ENCODE data around the gene RASA3. TPM values are rescaled to one million over a fixed set of nuclear protein-coding genes. Genes with fewer than 3 reads are reported as not detected.
A peak's percentile ranks its signal among the peaks of the same experiment; 100 is the strongest.

Gene RASA3
- total RNA-seq, 1 donor from 2014 or later = 44.8 TPM

DNA sequence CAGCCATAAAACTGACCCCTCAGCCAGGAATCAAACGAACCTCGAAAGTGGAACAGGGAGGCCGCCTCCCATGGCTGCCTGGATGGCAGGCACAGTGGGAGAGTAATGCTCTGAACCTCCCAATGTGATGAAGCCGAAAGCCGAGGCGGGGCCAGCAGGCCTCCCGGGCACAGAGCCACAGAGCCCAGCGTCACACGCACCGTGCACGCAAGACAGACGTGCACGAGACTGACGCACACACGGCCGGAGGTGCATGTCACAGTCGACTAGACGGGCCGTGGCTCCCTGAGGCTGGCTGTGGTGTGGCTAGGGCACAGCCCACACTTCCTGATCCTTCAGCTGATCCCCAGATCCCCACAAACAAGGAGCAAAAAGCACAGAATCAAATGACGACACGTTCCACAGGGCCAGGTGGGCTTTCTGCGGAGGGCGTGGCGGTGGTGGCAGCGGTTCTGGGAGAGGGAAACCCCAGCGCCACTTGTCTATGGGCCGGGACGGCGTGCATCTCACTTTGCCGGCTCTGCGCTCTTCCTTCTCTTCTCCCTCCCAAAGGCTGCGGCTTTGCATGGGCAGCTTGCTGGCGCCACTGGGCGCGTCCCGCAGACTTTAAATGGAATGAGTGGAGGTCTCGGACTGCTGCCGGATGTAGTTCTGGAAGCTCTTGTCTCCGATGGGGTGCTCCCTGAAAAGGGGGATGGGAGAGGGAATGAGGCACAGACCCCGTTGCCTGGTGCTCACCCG is 153.5 kb downstream of the RASA3 start:
- Mint-ChIP-seq H3K9me3 (ENCODE audit: unreplicated experiment) (no peaks in the 10 kb centered on the region), H3K4me3 (ENCODE audit: unreplicated experiment) (no peak overlapping the region), H3K27me3 (ENCODE audit: unreplicated experiment) (no peaks in the 10 kb centered on the region), H3K27ac (ENCODE audit: unreplicated experiment) (no peak overlapping the region), H3K4me1 (ENCODE audit: unreplicated experiment) (peaks cover 23% of the 10 kb centered on the region), H3K36me3 (ENCODE audit: unreplicated experiment) (peaks cover 35% of the 10 kb centered on the region)
- DNase-seq (ENCODE audit: extremely low spot score, unreplicated experiment) = no peak
- TF ChIP-seq, protein P1, sequence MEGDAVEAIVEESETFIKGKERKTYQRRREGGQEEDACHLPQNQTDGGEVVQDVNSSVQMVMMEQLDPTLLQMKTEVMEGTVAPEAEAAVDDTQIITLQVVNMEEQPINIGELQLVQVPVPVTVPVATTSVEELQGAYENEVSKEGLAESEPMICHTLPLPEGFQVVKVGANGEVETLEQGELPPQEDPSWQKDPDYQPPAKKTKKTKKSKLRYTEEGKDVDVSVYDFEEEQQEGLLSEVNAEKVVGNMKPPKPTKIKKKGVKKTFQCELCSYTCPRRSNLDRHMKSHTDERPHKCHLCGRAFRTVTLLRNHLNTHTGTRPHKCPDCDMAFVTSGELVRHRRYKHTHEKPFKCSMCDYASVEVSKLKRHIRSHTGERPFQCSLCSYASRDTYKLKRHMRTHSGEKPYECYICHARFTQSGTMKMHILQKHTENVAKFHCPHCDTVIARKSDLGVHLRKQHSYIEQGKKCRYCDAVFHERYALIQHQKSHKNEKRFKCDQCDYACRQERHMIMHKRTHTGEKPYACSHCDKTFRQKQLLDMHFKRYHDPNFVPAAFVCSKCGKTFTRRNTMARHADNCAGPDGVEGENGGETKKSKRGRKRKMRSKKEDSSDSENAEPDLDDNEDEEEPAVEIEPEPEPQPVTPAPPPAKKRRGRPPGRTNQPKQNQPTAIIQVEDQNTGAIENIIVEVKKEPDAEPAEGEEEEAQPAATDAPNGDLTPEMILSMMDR (IDR thresholded peaks at IDR 0.05) = no peak

DNA sequence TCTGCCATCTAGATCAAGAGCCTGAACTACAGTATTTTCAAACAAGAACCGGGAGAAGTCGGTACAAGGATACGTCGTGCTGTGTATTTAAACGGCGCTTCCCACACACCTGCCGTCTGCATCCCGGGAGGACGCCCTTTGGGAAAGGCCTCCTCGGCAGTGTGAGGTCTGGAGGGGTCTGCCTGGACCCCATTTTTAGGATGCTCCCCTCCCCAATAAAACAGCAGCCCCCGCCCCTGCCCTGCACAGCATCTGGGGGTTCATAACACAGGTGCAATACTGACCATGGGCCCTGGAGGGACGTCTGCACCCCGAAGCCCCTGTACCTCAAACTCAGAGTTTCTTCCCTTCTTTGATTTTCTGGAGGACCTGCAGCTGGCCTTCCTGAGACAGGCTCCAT is 154.4 kb downstream of the RASA3 start:
- Mint-ChIP-seq H3K27ac (ENCODE audit: unreplicated experiment) (no peak overlapping the region), H3K9me3 (ENCODE audit: unreplicated experiment) (no peaks in the 10 kb centered on the region), H3K4me1 (ENCODE audit: unreplicated experiment) (peaks cover 23% of the 10 kb centered on the region), H3K27me3 (ENCODE audit: unreplicated experiment) (no peaks in the 10 kb centered on the region), H3K36me3 (ENCODE audit: unreplicated experiment) (peaks cover 40% of the 10 kb centered on the region), H3K4me3 (ENCODE audit: unreplicated experiment) (no peak overlapping the region)
- DNase-seq (ENCODE audit: extremely low spot score, unreplicated experiment) = no peak
- TF ChIP-seq, protein P1 (IDR thresholded peaks at IDR 0.05) = no peak

DNA sequence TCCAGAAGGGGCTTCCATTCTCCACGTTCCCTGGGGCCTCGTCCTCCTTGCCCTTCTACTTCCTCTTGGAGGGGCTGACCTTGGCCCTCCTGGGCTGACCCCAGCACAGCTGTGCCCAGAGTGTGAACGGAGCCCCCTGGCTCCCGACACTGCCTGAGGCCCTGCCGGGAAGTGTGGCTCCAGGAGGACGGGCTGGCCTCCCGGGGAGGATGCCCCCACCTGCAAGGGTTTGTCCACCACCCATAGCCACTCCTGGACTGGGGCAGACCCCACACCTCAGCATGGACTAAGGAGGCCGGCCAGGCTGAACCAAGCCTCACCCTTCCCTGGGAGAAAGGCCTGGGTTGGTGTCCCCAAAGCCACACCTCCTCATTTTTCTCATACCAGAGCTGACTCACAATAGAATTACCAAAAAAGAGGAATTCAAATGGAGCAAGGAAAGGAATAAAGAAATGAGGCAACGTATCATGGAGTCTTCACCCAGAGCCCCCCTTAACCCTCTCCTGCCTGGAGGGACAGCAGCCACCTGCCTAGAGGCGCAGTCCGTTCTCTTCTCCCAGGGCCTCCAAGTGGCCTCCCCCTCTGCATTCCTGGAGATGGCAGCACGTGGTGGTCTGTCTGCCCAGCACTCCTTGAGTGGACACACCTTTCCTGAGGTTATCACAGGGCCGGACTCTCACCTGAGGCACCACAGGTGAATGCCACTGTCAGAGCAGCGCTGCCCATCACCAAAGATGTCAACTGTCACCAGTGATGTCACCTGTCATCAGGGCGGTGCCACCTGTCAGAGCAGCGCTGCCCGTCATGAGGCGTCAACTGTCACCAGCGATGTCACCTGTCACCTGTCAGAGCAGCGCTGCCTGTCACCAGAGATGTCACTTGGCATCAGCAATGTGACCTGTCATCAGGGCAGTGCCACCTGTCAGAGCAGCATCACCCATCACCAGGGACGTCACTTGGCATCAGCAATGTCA is 155.4 kb downstream of the RASA3 start:
- H3K4me3 Mint-ChIP-seq (ENCODE audit: unreplicated experiment) = no peak overlapping the region
- TF ChIP-seq, protein P1 (IDR thresholded peaks at IDR 0.05) = no peak
- H3K4me1 Mint-ChIP-seq (ENCODE audit: unreplicated experiment) = peaks cover 23% of the 10 kb centered on the region
- no peaks in the 10 kb centered on the region for H3K9me3 Mint-ChIP-seq (ENCODE audit: unreplicated experiment)
- peak overlapping the region; percentile 4 for H3K27ac Mint-ChIP-seq (ENCODE audit: unreplicated experiment)
- peaks cover 40% of the 10 kb centered on the region for H3K36me3 Mint-ChIP-seq (ENCODE audit: unreplicated experiment)
- no peak for DNase-seq (ENCODE audit: extremely low spot score, unreplicated experiment)
- H3K27me3 Mint-ChIP-seq (ENCODE audit: unreplicated experiment) = no peaks in the 10 kb centered on the region

DNA sequence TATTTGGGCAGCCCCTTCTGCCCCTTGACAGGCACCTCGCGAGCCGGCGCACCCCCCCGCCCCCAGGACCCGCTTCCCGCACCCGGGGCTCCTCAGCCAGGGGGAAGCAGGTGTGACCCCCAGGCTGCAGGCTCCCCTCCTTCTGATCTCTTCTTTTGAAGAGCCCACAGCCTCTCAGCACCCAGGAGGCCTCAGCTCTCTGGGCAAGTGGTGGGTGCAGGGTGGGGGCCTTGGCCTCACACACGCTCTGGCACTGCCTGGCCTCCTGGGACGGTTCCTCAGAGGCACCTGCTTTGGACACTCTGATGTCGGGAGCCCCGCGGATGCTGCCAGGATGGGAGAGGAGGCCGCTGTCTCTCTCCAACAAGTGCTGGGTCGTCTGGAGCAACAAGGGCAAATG is 157.0 kb downstream of the RASA3 start:
- H3K4me1 Mint-ChIP-seq (ENCODE audit: unreplicated experiment) = peaks cover 14% of the 10 kb centered on the region
- H3K9me3 Mint-ChIP-seq (ENCODE audit: unreplicated experiment) = no peaks in the 10 kb centered on the region
- no peaks in the 10 kb centered on the region for H3K27me3 Mint-ChIP-seq (ENCODE audit: unreplicated experiment)
- DNase-seq (ENCODE audit: extremely low spot score, unreplicated experiment) = no peak
- peaks cover 32% of the 10 kb centered on the region for H3K36me3 Mint-ChIP-seq (ENCODE audit: unreplicated experiment)
- no peak overlapping the region for H3K27ac Mint-ChIP-seq (ENCODE audit: unreplicated experiment)
- TF ChIP-seq, protein P1 (IDR thresholded peaks at IDR 0.05) = no peak
- no peak overlapping the region for H3K4me3 Mint-ChIP-seq (ENCODE audit: unreplicated experiment)
